Measurements from ENCODE around the gene RAPGEF3. TPM values are rescaled to one million over a fixed set of nuclear protein-coding genes. Genes with fewer than 3 reads are reported as not detected.

Gene RAPGEF3
- total RNA-seq, 2 donors from 2014 or later: 10.1 TPM

DNA sequence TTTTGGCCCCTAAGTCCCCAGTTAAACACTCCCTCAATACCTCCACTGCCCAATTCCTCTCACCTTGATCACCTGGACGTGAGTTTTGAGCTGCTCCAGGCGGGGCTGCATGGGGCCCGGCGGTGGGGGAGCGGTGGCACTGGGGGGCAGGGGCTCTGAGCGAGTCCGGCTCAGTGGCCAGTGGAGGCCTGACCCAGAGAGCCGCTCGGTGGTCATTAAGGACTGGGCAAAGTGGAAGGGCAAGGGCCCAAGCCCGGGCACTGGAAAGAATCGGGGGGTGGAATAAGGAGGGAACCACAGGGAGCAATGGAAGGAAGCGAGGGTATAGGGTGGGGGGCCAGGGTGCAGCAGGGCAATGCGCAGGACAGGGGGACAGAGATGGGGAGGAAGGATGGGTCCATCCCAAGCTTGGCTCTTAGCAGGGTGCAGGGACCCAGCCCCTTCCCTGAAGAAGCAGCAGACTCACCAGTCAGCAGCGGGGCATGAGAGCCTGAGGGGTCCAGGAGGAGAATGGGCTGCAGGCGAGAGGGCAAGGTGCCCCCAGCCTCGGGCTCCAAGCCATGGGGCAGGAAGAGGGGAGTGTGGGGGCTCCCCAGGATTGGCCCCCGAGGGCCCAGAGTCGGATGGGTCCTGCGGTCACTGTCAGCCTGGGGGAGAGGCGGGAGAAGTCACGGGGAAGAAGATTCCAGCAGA, 36.6 kb upstream of the RAPGEF3 start:
- H3K4me3 ChIP-seq: no peak overlapping the region
- no peak overlapping the region for H3K27ac ChIP-seq
- no peaks in the 10 kb centered on the region for H3K9me3 ChIP-seq
- no peak overlapping the region for H3K9ac ChIP-seq (ENCODE audit: low read depth in 2 of 2, low read length in 2 of 2)
- H3K4me1 ChIP-seq: no peaks in the 10 kb centered on the region
- no peaks in the 10 kb centered on the region for H3K27me3 ChIP-seq
- H3K36me3 ChIP-seq: peaks cover 5% of the 10 kb centered on the region
- TF ChIP-seq, protein P1, sequence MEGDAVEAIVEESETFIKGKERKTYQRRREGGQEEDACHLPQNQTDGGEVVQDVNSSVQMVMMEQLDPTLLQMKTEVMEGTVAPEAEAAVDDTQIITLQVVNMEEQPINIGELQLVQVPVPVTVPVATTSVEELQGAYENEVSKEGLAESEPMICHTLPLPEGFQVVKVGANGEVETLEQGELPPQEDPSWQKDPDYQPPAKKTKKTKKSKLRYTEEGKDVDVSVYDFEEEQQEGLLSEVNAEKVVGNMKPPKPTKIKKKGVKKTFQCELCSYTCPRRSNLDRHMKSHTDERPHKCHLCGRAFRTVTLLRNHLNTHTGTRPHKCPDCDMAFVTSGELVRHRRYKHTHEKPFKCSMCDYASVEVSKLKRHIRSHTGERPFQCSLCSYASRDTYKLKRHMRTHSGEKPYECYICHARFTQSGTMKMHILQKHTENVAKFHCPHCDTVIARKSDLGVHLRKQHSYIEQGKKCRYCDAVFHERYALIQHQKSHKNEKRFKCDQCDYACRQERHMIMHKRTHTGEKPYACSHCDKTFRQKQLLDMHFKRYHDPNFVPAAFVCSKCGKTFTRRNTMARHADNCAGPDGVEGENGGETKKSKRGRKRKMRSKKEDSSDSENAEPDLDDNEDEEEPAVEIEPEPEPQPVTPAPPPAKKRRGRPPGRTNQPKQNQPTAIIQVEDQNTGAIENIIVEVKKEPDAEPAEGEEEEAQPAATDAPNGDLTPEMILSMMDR (IDR thresholded peaks at IDR 0.05): no peak
- intact Hi-C loops (cut with DNase I): no loop called here
- DNase-seq: no peak

DNA sequence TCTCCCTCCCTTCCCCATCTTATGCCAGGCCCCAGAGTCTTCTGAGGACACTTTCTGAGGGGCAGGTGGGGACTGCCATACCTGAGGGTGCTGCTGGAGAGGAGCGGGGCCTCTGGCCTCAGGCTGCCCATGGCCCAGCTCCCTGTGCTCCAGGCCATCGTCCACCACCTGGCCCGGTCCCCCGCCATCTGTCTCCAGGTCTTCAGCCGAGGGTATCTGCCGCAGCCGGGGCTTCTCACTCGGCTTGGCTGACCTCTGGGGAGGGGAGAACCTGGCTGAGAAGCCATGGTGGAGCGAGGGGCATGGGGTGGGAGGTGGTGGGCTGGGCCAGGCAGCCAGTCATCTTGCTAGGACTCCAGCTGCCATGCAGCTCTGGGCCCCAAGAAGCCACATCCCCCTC, 36.0 kb upstream of the RAPGEF3 start:
- H3K9ac ChIP-seq (ENCODE audit: low read depth in 2 of 2, low read length in 2 of 2): no peak overlapping the region
- H3K9me3 ChIP-seq: no peaks in the 10 kb centered on the region
- TF ChIP-seq, protein P1 (IDR thresholded peaks at IDR 0.05): no peak
- no peak for DNase-seq
- no peak overlapping the region for H3K4me3 ChIP-seq
- intact Hi-C loops (cut with DNase I): no loop called here
- H3K36me3 ChIP-seq: peaks cover 5% of the 10 kb centered on the region
- no peak overlapping the region for H3K27ac ChIP-seq
- H3K4me1 ChIP-seq: no peaks in the 10 kb centered on the region
- no peaks in the 10 kb centered on the region for H3K27me3 ChIP-seq

DNA sequence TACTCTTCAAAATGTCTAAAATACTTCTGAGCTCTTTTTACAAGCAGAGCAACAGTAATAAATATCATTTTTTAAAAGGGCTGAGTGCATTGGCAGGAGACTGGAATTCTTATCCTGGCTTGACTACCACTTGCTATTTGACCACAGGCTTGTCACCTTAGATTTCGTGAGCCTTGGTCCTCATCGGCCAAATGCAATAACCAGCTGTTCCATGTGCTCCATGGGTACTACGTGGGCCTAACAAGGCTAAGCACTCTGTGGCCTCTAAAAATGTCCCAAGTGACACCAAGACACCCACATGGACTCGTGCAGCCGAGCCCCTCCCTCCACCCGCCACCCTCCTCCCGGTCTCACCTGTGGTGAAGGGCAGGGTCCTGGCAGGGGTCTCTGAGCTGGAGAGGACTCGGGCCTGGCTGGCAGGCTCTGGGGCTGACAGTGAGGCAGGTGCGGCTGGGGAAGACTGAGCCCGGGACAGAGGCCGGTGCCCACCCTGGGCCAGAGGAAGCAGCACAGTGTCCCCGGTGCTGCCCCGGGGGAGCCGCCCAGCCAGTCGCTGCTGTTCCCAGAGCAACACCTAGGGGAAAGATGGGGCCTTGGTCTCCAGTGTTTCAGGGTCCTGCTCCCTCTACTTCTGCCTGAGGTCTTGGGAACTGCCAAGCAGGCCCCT, 34.5 kb upstream of the RAPGEF3 start:
- no peak for DNase-seq
- Histone ChIP-seq H3K4me3 (no peak overlapping the region), H3K4me1 (no peaks in the 10 kb centered on the region), H3K36me3 (peaks cover 12% of the 10 kb centered on the region), H3K9me3 (no peaks in the 10 kb centered on the region), H3K27me3 (no peaks in the 10 kb centered on the region), H3K27ac (no peak overlapping the region), H3K9ac (ENCODE audit: low read depth in 2 of 2, low read length in 2 of 2) (no peak overlapping the region)
- intact Hi-C loops (cut with DNase I): no loop called here
- TF ChIP-seq, protein P1 (IDR thresholded peaks at IDR 0.05): no peak

DNA sequence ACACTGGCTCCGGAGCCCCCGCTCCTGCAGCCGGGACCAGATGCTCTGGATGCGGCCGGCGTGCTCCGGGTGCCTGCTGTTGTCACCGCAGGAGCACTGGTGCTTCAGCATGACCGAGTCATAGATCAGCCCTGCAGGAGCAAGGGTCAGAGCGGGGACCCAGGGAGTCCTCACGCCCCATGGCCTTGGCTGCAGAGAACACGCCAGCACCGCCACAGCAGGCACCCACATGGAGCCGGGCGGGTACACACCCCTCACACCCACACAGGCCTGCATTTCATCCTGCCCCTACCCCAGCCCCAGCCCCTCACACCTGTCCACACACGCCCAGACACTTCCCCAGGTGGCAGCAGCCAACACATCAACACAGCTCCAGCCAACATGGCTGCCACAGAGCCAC, 33.2 kb upstream of the RAPGEF3 start:
- Histone ChIP-seq H3K4me3 (no peak overlapping the region), H3K27me3 (no peaks in the 10 kb centered on the region), H3K27ac (no peak overlapping the region), H3K9me3 (no peaks in the 10 kb centered on the region), H3K9ac (ENCODE audit: low read depth in 2 of 2, low read length in 2 of 2) (no peak overlapping the region), H3K36me3 (peaks cover 21% of the 10 kb centered on the region), H3K4me1 (no peaks in the 10 kb centered on the region)
- intact Hi-C loops (cut with DNase I): no loop called here
- TF ChIP-seq, protein P1 (IDR thresholded peaks at IDR 0.05): no peak
- no peak for DNase-seq

DNA sequence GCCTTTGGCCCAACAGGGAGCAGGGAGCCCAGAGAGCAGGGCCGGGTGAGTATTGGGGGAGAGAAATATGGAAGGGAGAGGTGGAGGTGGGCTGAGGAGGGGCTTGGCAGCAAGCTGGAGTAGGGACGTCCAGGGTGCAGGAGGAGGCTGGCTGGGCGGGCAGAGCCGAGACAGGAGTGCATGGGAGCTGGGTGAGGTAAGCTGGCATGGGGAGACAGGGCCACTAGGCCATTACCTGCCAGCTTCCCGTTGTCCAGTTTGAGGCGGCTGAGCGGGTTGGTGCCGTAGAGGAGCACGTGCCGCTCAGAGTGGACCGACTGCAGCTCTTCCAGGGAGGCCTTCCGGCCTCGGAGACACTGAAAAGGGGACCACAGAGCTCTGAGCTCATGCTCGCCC, 32.7 kb upstream of the RAPGEF3 start:
- Histone ChIP-seq H3K27me3 (no peaks in the 10 kb centered on the region), H3K9me3 (no peaks in the 10 kb centered on the region), H3K36me3 (peaks cover 21% of the 10 kb centered on the region), H3K27ac (no peak overlapping the region), H3K4me3 (no peak overlapping the region), H3K9ac (ENCODE audit: low read depth in 2 of 2, low read length in 2 of 2) (no peak overlapping the region), H3K4me1 (no peaks in the 10 kb centered on the region)
- TF ChIP-seq, protein P1 (IDR thresholded peaks at IDR 0.05): no peak
- no peak for DNase-seq
- intact Hi-C loops (cut with DNase I): no loop called here
